Kidney capillary endothelial cell (primary cell): ENCODE data around the gene FRMPD4.

Source experiments
- DNase-seq: peaks from one replicate; pipeline ENCODE4 v3.0.0-alpha.2; 2018; ENCODE audit warnings: low spot score

Gene FRMPD4

DNA sequence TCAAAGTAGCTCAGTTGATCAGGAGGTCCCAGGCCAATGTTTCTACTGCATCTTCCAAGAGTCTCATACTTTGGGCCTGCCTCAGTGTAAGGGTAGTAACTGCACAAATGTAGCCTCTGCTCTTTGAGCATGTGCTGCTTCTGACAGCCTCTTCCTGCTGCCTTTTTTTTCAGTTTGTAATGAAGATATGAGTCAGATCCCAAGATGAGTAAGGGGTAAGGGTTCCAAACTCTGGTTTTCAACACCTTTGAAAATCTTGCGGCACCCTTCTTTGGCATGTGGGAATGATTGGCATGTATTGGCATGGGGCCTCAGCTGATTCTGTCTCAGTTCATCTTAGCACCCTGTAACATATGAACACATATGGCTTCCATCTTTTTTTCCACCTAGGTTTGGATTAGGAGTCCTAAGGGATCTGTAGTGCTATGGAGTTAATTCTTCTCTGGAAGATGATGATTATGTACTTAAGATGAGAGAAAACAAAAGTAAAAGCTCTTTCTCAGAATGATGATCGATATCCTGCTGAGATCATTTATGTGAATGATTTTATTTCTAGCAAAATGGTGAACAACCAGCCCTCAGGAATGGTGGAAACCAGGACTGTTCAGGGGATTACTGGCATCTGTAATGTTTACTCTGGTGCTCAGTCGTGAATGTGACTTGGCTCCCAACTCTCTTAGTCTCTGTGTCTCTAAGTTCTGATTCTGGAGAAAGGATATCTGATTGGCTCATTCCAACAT lies 534.3 kb downstream of the FRMPD4 start:
- DNase-seq = no peak

DNA sequence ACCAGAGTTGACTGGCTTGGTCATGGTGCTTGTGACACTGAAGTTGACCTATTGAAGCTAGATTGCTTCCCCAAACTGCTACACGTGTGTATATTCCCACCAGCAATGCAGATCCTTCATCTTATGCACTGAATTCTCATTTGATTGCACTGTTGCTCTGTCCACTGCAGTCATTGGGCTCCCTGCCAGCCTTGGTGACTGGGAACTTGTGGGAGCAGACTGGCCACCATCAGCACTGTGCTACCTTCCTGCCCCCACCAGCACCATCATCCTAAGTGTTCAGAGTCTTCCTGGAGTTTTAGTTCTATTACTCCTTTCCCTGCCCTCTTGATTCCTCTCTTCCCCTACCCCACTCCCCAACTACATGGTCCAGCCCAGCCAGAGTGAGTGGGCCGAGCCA lies 535.2 kb downstream of the FRMPD4 start:
- no peak for DNase-seq

DNA sequence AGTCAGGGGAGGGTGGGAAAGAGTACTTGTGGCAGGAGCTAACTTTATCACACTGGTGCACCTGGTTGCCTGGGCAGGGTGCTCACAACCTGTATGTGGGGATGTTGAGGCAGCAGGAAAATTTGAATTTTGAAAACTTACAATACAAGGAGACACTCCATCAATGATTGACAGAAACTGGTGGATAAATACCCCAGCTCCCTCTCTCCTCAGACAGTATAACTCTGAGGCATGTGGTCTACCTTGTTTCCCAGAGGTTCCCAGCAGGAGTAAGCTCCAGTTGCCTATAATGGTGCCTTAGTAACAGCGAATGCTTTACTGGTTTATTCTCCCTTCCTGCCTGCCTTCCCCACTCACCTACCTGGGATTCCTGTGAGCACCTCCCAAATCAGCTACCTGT lies 541.2 kb downstream of the FRMPD4 start:
- DNase-seq = no peak

DNA sequence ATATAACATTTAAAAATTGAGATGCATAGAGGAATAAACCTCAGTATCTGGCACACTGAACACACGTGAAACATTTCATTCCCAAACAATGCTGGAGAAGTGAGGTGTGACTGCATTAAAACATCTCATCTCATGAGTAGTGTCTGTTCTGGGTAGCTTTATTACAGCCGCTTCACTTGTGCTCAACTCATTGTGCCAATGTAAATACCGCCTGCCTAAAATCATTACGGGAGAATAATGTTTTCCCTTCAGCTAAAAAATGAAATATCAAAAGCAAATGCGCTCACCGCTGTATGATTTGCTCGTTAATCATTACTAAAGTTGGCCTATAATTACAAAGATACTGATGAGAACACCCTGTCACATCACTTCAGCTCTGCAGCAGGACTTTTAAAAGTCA lies 542.8 kb downstream of the FRMPD4 start:
- DNase-seq = no peak

DNA sequence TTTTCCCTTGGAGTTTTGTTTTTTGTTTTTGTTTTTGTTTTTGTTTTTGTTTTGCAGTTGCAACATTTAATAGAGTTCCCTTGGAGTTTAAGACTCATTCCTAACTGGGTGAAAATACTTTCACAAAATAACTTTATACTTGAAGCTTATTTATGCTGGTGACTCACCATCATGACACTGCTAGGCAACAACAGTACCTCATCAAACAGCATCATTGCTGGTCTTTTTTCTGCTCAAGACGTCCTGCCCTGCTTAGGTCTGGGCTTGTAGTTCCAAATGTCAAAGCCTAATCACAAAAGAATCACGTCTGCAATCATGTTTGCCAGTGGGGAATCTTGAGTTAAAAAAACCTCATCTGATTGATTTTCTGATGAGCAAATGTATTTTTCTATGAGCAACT lies 547.3 kb downstream of the FRMPD4 start:
- DNase-seq = no peak

DNA sequence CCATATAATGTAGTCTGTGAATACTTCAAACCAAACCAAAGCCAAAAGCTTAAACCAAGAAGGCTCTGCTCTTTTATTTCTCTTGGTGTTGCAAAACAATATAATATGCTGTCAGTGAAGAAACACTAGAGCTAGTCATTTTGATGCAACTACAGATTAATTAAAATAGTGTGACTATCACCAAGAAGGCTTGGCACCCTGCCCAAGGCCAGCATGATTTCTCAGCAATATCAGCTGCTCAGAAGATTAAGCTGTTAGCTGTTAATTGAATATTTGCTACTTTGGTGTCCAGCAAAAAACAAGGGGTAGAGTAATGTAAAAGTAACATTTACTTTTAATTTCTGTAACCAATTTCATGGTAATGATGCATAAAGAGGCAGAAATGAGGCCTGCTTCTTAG lies 548.1 kb downstream of the FRMPD4 start:
- DNase-seq = no peak

DNA sequence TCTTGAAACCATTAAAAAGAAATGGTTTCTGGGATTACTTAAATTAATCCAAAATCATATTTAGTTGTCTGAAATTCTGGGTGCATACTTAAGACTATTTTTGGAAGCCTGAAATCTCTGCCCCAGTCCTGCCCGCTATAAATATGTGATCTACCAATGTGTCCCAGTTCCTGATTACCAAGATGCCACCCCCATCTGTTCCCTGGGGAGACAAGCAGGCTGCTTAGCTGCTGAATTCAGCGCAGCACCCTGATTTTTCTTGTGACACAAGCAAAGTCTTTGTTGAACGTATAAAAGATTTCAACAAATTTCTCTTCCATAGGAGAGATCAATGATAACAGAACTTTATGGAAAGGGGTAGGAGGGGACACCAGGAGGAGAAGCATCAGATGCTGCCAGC lies 552.4 kb downstream of the FRMPD4 start:
- DNase-seq = no peak

DNA sequence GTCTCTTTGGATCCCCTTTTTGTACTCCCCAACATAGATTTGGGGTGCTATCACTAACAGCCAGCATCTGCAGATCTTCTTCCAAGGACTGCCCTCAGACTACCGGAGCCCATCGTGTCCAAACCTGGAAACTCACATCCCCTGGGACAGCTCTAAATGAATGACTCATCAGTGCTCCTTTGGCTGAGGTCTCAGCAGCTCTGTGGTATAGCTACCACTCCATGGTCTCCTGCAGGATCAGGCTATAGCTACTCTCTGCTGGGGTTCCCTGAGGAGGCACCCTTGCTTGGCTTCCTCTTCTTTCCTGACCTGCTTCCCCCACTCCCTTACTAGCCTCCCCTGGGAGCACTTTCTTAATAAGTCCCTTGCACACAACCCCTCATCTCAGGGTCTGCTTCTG lies 555.5 kb downstream of the FRMPD4 start:
- DNase-seq = no peak

DNA sequence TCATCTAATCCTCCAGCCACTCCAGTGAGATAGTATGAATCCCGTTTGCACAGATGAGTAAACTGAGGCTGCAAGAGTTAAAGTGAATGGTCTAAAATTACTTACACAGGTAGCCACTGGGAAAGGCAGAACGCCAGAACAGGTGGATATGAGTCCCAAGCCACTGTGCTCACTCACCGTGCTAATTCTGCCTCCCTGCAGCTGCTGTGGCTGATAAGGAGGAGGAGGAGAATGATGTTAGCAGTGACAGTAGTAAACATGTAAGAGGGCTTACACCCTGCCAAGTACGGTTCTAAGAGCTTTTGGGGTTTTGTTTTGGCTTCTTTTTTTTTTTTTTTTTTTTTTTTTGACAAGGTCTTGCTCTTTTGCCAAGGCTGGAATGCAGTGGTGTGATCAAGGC lies 562.5 kb downstream of the FRMPD4 start:
- no peak for DNase-seq

DNA sequence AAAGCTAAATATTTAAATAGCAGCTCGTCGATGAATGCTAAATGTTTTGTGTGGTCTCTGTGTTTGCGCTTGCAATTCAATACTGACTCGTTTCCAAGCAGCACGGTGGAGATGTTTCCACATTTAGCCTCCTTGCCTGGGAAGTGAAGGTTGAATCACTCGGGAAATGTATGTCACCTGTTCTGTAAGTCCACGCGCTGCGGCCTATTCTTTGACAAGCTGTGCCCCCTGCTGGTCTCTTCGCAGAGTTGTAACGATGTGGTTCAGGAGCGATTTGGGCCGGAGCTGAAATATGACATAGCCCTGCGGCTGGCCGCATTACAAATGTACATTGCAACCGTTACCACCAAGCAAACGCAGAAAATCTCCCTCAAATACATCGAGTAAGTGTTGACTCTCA lies 563.4 kb downstream of the FRMPD4 start:
- DNase-seq = peak; percentile 18

DNA sequence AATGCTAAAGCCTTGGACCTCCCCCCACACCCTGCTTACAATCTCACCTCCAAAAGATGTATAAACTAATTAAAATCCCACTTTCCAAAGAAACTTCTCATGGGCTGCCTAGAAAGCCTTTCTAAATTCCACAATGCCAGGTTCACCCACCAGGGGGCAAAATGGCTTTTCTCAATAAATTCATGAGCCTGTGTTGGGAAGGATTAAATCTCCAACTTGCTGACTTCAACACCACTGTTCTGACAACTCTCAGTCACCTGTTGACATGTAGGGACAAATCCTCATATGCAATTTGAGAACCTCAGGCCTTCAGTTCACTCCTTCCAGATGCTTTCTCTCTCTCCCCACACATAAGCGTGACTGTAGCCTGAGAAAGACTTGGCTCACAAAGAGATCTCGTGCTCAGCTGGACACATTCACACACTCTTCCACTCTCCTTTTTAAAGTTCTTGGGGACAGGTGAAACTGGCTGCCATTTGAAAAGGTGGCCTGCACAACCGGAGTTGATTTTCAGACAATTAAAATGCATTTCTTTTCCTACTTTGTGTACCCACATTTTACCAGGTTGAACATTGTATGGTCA lies 564.3 kb downstream of the FRMPD4 start:
- peak; percentile 4 for DNase-seq

DNA sequence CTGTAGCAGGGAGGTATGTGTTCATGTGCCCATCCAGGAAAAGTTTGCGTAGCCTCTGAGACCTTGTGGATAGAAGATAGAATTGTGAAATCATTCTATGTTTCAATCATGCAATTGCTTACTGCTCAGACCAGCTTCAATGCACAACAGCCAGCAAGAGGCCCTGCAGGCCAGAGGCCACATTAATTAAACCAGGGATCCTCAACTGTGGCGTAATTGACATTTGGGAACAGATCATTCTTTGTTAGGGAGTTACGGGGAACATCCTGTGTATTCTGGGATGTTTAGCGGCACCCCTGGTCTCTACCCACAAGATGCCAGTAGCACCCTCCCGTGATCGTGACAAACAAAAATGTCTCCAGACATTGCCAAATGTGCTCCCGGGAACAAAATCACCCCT lies 566.4 kb downstream of the FRMPD4 start:
- no peak for DNase-seq

DNA sequence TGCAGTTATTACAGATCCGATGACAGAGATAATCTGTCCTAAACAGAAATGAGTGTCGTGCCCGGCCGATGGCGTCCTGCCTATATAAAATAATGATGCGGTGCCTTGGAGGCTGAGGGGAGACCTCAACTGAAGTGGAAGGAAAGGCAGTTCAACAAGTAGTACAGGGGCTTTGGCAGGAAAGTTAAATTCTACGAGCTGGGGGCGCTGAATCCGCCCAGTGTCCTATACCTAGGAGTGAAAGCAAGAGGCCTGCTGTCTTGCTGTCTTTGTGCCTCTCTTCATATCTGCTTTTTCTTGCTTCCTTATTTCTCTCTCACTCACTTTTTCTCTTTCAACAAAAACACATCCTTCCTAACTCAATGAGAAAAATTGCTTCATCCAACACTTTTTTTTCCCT lies 570.8 kb downstream of the FRMPD4 start:
- no peak for DNase-seq

DNA sequence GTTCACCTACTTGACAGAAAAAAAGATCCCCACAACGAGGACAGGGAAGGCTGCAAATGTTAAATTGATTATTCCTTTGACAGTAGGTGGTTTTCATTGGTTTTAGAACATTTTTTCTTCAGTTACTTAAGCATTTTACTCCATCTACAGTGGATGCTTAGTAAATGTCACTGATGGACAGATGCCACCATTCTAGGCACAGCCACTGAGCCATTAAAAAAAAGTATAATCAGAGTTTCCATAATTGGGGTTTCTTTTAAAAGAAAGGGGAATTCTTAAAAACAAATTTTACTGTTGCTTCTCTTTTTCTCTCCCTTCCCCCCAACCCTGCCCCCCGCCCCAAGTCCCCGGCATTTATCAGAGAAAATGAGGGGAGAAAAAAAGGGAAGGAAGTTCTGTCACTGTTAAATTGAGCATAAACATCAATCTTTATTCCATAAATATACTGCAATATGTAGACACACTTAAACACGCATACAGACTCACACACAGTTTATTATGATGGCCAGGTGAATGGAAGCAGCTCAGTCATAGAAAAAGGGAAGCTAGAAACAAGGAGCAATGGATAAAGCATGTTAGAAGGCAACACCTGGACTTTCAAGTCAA lies 573.3 kb downstream of the FRMPD4 start:
- no peak for DNase-seq

DNA sequence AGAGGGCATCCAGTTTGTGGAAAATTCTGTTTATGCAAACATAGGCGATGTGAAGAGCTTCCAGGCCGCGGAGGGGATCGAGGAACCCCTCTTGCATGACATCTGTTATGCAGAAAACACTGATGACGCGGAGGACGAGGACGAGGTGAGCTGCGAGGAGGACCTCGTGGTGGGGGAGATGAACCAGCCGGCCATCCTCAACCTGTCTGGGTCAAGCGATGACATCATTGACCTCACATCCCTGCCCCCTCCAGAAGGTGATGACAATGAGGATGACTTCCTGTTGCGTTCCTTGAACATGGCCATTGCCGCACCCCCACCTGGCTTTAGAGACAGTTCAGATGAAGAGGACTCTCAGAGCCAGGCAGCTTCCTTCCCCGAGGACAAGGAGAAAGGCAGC lies 578.3 kb downstream of the FRMPD4 start:
- no peak for DNase-seq

DNA sequence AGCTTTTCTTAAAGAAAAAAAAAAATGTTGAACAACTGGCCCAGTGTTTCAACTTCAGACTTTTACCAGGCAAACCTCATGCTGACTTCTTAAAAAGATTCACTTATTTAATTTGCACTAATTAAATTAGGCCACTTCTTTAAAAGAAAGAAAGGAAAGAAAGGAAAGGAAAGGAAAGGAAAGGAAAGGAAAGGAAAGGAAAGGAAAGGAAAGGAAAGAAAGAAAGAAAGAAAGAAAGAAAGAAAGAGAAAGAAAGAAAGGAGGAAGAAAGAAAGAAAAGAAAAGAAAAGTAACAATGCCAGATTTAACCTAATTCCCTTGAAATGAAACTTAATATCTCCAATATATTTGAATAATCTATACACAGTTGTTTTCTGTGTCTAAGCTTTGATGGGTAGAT lies 581.6 kb downstream of the FRMPD4 start:
- no peak for DNase-seq

DNA sequence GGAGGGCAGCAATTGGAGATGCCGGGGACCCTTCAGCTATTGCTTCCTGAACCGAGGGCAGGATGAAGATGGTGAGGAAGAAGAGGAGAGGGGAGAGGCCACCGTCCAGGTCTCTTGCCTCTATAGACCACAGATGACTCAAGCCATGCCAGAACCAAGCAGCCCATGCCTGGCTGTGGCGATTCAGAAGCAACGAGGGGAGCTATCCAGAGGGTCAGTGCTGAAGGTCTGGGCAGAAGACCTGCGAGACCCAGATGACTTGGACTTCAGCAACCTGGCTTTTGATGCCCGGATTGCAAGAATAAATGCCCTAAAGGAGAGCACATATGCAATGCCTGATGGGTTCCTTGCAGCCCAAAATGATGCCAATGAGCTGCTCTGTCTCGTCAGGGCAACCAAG lies 582.8 kb downstream of the FRMPD4 start:
- no peak for DNase-seq

DNA sequence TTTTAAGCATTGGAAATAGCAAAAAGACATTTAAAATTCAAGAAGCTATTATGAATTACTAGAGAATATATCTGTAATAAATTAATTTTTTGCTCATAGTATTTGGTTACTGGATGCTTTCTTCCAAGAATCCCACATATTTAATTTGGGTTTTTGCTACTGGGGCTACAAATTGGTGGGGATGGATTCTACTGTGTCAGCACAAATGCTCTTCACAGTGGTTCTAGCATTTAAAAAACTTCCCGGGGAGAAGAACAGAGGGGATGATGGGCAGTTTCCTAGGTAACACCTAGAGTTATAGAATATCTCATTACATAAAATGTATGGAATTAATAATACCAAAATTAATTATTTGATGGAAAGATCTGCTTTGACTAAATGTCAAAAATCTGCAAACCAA lies 584.0 kb downstream of the FRMPD4 start:
- DNase-seq = no peak

DNA sequence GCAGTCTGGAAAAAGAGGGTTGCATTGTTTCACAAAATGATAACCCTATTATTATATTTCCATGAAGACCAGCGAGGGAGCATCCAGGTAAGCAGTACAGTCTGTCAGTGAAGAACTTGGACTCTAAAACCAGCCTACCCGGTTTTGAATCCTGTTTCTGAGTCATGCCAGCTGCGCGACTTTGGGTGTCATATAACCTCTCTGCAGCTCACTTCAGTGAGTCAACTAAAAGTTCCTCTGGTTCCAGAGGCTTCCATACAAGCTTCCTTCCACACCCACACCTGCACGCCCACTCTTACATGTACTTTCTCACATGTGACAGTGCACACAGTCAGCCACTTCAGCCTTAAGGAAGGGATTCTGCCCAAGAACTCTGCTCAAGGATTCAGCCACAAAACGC lies 603.1 kb downstream of the FRMPD4 start:
- DNase-seq = no peak

DNA sequence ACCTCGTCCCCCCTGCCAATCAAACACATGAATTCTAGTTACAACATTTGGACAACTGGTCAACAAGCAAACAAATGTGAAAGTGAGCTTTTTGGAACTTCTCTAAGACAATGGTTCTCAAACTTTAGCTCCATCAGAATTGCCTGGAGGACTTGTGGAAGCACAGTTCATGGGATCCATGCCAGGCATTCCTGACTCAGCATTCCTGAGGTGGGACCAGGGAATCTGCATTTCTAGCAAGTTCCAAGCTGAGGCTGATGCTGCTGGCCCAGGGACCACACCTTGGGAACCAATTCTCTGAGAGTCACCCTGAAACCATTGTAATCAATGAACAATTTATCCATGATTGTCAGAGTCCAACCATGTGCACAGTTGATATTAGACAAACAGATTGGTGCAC lies 609.2 kb downstream of the FRMPD4 start:
- DNase-seq = no peak

DNA sequence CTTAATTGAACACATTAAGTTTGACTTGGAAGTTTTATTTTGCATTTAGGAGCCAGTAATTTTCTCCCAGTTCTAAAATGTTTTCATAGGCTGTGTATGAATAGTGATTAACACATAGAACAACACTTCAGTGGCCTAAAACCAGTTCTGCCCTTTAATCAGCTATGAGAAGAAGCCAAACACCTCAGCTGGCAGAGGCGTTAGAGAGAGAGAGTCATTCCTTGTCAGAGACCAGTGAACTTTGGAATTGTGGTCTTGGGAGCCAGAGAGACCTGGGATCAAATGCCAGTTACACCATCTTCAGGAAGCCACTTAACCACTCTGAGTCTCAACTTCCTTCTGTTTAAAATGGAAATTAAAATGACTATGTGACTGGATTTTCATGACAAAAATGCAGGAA lies 613.6 kb downstream of the FRMPD4 start:
- no peak for DNase-seq

DNA sequence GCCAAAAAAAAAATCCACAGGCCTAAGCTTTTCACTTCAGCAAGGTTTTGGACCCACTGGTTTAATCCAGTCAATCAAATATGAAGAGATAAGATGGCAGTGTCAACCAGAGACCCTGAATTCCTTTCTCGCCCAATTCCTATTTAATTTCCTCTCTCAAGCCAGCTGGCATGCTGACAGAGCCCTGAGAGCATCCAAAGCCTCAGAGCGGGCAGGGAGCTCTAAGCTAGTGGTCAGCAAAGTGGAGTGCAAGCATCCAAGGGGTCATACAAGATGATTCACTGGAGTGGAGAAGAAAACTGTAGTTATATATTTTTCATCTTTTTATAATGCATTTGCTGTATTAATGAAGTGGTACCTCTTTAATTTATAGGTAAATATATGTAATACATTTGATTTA lies 615.1 kb downstream of the FRMPD4 start:
- no peak for DNase-seq

DNA sequence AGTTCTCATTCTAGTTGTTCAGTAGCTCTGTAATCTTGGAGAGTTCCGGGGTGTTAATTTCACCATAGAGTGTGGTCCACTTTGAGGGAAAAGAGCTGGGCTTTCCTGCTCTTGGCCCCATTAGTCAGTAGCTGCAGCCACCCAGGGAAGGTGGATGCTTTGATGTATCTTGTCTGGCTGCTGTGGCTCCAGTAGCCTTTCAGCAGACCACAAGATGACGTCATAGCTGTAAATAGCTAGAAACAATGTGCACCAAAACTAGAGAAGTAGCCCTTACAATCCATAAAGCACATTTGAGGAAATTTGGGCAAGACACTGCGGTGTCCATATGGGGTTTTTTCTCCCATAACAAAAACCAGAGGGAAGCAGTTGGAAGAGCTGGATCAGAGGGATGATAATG lies 620.0 kb downstream of the FRMPD4 start:
- no peak for DNase-seq

DNA sequence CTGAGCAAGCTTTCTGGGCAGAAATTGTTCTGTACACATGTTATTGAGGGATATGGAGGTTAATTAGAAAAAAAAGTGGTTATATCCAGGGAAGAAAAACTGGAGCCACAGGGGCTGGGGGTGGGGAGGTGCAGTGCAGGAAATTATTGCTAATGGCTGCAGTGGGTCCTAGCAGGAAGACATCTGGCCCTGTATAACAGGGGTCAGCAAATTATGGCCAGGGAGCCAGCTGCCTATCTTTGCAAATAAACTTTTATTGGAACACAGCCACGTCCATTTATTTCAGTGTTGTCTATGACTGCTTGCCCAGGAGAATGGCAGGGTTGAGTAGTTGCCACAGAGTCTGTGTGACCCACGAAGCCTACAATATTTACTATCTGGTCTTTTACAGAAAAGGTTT lies 629.6 kb downstream of the FRMPD4 start:
- DNase-seq = no peak
